Transverse colon (tissue), 3 donors: ENCODE data around the gene SRSF6.

ENCODE experiments used
- EP300 ChIP-seq: sonication (generic); formaldehyde crosslinking; IDR thresholded peaks from one replicate; pipeline ENCODE4 v1.6.1; 2017; ENCODE audit warnings: antibody characterized with exemption, low read depth
- POLR2A ChIP-seq: fragments of 450-650 bp; IDR thresholded peaks from one replicate; pipeline ENCODE4 v1.6.1; 2016; ENCODE audit warnings: antibody characterized with exemption, mild to moderate bottlenecking, moderate library complexity
- TF ChIP-seq, protein P1 (sequence below), 5 experiments: fragments of 200-600 bp in 3 of 5; fragments of 450-650 bp in 2 of 5; sonication (generic) in 3 of 5; IDR thresholded peaks; 1 replicate in 2 of 5; 2 replicates in 3 of 5; pipeline ENCODE4 v1.5.1; 2016 to 2017; ENCODE audit warnings: antibody characterized with exemption in 5 of 5, inconsistent platforms in 3 of 5, mild to moderate bottlenecking in 2 of 5, moderate library complexity in 1 of 5

DNA sequence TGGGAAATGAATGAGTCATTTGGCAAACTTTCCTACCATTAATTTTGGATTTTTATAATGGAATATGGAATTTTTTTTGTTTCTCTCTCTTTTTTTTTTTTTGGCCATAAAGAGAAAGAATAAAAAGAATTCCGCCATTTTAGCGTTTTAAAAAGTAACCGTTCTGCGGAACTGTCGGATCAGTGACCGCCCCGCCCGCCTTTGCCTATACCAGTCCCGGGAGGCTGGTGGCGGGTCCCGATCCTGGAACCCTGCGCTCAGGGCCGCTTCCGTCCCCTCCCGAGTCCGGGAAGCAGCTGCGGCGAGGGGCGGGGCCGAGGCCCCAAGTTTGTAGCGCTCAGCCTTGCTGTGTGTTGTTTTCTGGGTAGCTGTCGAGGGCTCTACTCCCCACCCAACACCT, 50.4 kb downstream of the SRSF6 start:
- TF ChIP-seq, protein P1, sequence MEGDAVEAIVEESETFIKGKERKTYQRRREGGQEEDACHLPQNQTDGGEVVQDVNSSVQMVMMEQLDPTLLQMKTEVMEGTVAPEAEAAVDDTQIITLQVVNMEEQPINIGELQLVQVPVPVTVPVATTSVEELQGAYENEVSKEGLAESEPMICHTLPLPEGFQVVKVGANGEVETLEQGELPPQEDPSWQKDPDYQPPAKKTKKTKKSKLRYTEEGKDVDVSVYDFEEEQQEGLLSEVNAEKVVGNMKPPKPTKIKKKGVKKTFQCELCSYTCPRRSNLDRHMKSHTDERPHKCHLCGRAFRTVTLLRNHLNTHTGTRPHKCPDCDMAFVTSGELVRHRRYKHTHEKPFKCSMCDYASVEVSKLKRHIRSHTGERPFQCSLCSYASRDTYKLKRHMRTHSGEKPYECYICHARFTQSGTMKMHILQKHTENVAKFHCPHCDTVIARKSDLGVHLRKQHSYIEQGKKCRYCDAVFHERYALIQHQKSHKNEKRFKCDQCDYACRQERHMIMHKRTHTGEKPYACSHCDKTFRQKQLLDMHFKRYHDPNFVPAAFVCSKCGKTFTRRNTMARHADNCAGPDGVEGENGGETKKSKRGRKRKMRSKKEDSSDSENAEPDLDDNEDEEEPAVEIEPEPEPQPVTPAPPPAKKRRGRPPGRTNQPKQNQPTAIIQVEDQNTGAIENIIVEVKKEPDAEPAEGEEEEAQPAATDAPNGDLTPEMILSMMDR (IDR thresholded peaks at IDR 0.05), result no peak
- no peak for TF ChIP-seq POLR2A
- TF ChIP-seq EP300, result no peak
